Measurements from ENCODE around the gene DBX1.

The DBX1 gene

DNA sequence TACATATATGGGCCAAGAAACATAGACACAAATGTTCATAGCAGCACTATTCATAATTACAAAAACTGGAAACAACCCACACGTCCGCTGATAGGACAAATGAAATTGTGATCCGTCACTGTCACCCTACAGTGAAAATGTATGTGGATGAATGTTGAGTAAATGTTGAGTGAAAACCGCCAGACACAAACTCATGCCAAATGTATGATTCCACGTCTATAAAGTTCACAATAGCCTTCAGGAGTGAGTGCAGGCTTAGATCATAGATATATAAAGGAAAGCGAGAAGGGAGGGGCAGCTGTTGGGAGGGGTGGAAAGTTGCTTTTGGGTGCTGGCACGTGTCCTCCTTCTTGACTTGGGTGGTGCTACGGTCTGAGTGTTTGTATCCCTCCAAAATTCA lies 33.6 kb downstream of the DBX1 start:
- DNase-seq (ENCODE audit: low read depth in 2 of 3, low spot score in 1 of 3): no peak

DNA sequence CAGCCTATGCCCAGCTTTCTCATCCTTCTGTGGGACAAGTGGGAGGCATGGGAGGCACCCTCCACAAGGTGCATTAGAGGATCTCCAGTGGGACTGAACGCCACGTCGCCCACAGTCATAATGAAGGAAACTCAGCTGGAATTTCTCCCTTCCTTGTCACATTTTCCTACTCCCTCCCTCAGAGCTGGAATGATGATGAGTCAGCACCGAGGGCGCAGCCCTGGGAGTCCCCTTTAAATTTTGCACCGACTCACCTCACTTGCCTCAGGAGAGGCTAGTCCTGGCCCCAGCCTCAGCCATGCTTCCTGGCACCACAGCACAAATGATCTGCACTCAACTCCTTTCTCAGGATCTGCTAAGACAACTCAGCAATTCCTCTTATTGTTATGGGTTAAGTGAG lies 34.3 kb downstream of the DBX1 start:
- no peak for DNase-seq (ENCODE audit: low read depth in 2 of 3, low spot score in 1 of 3)

DNA sequence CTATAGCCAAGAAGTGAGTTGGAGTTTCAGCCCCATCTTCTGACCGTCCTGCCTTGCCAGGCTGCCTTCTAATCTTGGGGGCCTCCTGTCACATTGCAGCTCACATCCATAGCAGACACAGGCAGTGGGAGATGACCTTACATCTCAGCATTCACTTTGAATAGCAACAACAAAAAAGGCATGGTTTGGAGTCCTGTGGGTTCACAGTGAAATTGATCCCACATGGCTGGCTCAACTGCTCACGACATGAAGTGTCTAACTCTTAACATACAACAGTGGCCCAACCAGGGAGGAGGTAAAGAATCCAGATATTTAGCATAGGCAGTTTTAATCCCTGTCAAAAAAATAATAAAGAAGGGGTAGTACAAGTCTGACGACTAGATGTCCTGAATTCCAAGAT lies 38.1 kb downstream of the DBX1 start:
- DNase-seq (ENCODE audit: low read depth in 2 of 3, low spot score in 1 of 3): no peak

DNA sequence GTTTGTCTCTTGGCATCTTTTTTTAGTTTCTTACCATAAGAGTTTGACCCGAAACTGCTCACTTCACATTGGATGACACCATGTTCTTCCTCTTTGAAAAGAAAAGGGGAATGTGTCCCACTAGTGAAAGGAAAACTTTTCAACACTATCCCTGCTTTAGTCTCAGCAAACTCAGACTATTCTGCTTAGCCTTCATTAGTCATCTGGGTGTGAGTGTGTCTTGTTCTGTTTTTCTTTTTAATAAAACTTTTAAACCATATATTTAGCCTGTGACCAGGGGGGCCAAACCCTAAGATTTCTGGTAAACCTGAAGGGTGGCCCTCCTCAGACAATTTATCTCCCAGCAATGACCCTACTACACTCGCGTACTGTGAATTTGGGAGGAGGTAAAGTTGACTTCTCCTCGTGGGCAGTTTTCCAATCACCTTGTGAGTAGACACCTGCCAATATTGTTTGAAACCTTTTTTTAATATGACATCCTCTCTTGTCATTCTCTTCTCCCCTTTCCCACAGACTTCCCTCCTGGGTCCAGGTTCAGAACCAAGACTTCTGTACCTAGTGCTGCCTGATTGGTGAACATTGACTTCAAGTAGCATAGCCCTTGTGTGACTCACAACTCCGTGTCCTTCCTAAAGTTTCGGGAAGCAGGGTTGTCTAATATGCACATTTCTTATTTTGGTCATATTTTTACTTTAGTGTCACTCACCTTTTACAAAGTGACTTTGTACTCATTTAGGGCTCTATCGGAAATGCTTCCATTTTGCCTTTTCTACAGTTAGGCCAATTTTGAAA lies 39.9 kb downstream of the DBX1 start:
- DNase-seq (ENCODE audit: low read depth in 2 of 3, low spot score in 1 of 3): no peak

DNA sequence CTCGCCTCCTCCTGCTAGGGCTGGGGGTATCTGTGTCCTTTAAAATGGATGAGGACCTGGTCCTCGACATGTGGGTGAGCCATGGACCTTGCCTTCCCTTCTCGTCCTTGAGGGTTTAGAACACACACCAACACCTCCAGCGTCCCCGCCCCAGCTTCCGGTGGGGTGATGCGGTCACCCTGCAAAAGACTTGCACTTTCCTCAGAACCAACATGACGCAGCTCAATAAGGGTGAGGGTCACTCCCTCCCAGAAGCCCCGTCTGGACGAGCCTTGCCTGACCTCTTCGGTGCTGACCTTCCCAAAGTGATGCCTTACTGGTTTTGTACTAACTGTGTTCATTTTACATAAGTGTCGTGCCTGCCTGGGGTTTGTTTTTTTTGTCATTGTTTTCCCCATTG lies 41.0 kb downstream of the DBX1 start:
- no peak for DNase-seq (ENCODE audit: low read depth in 2 of 3, low spot score in 1 of 3)

DNA sequence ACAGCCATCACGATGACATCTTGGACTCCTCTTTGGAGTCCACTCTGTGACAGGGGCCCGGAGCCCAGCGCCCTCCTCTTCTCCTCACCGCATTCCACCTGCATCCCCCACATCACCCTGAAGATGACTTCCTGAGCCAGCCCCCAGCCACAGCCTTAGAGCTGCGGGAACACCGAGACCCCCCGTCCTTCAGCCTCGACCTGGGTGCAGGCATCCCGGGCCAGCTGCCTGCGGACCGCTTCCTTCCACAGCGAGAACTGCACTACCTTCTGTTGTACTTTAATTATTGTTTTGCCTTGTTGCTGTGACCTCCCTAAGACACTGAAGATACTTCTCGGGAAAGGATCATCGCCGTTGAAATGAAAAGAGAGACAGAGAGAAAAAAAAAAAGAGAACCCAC lies 42.1 kb downstream of the DBX1 start:
- DNase-seq (ENCODE audit: low read depth in 2 of 3, low spot score in 1 of 3): no peak

DNA sequence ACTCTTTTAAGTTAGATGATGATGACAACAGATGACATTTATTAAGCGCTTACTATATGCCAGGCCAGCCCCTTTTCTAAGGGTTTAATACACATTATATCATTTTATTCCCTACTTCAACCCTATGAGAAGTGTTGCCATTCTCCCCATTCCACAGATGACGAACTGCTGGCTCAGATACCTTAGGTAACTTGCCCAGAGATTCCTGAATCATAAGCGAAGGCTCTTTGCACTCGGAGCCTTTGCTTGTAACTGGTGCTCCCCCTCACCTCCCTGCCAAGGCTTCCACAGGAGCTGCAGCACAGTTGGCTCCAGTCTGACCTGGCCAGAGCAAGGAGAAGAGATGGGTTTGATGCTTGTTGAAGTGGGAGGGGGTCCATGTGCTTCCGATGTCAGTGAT lies 43.0 kb downstream of the DBX1 start:
- DNase-seq (ENCODE audit: low read depth in 2 of 3, low spot score in 1 of 3): no peak

DNA sequence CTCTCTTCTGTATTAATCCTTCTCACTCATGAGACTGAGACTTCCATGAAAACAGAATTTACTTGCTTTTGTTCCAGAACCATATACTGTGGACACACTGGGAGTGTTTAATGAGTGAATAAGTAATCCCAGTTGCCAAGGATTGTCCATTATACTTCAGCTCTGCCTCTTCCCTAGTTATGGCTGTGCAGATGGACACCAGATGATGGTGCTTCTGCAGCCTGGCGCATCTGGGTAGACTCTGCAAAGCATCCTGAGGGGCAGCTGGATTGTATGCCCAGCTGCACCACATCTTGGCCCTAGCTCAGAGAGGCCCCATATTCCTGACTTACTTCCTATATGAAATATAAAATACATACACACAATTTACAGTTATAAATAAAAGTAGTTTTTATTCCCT lies 43.5 kb downstream of the DBX1 start:
- no peak for DNase-seq (ENCODE audit: low read depth in 2 of 3, low spot score in 1 of 3)

DNA sequence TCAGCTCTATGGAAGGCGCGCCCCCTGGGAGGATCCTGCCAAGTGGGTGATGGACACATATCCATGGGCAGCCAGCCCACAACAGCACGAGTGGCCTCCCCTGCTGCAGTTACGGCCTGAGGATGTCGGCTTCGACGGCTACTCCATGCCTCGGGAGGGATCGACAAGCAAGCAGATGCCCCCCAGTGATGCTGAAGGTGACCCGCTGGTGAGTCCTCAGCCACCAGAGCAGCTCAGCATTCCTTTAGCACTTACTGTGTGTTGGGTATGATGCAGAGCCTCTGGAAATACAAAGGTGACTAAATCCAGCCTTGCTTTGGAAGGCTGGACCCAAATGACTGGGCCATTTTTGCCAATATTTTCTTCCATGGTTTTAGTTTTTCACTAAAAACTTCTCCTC lies 45.7 kb downstream of the DBX1 start:
- DNase-seq (ENCODE audit: low read depth in 2 of 3, low spot score in 1 of 3): no peak

DNA sequence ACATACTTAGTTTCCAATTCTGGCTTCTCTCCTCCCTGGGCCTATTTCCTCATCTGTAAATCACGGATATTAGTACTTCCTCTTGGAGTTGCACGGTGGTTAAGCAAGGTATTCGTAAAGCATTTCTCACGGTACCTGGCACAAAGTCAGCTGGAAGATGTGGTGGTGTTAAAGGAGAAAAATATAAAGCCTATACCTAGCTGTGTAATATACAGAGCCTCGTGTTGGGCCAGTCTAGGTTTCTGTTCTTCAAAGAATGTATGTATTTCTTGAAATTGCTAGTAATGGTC lies 47.2 kb downstream of the DBX1 start:
- DNase-seq (ENCODE audit: low read depth in 2 of 3, low spot score in 1 of 3): no peak

DNA sequence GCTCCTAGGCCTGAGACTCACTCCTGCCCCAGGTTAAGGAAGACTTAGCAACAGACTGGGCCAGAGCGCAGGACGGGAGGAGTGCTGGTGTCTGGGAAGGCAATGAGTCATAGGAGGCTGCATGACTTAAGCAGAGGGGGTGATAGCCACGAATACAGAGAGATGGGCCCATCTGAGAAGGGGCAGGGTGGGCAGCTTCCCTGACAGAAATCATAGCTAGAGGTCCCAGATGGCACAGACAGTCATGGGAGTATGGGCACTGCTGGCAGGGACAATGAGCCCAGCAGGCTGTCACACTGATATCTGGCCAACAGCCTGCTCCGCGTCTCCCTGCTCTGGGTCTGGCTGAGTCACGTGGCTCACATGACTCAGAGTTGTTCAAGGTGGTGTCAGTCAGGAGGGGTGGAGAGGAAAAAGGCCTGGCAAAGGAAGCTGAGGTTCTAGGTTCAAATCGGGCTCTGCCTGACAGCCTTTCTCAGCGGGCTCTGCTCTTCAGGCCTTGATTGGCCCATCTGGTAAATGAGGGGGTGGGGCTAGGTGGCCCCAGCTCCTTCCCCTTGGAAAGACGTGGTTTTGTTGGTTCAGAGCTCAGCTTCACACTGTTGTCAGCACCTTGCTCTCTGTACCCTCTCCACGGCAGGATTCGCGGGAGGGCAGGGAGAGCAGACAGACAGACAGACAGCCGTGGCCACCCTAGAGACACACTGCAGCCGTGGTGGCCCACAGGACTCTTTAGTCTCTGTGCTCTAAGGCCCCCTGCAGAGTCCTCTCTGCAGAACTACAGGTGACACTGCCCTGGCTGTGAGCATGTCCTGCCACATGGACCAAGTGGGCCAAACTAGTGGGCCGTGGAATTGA lies 47.8 kb downstream of the DBX1 start:
- no peak for DNase-seq (ENCODE audit: low read depth in 2 of 3, low spot score in 1 of 3)

DNA sequence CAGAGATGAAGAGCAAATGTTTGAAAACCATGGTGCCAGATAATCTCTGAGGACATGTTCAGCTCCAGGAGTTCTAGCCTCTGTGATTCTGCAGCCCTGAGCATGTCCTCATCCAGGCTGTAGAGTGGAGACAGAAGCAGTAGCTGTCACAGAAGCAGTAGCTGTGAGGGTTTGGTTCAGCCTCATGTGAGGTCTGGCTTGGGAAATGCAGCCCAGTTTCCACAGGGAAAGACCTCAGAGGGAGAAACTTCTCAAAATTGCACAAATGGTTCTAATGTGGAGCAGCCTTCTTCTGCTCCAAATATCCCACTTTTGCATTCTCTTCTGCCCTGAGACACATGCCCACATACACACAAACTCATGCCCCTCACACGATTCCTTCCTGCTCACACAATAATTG lies 48.4 kb downstream of the DBX1 start:
- no peak for DNase-seq (ENCODE audit: low read depth in 2 of 3, low spot score in 1 of 3)

DNA sequence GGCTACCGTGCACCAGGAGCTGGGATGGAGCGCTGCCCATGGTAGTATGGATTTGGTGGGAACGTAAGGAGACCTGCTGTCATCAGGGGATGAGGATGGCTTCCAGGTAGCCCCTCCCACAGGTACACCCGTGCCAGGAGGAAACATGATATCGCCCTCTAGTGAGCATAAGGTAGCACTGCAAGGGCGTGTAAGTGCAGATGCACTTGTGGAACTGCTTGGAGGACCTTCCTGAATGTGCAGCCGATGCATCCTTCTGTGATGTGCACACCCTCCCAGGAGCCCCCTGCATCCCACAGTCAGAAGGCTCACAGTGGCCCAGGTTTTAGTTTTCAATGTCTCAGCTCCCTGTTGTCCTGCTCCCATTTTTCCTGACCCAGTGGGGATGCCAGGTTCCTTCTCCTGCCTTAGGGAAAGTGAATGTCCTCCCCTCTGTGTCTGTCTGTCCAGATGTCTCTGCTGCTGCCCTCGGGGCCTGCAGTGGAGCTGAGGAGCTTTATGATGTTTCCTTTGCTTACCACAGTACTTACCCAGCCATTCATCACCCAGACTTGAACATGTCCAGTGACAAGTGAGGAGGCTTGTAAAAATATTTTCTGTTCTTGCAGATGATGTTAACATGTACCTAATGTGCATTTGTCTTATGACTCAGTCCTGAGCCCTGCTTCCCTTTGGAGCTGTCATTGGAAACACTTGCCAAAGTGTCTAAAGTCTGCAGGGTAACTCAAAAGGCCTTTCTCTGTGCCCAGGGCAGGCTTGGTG lies 49.2 kb downstream of the DBX1 start:
- DNase-seq (ENCODE audit: low read depth in 2 of 3, low spot score in 1 of 3): peak; percentile 23 to 55 (median 29)

DNA sequence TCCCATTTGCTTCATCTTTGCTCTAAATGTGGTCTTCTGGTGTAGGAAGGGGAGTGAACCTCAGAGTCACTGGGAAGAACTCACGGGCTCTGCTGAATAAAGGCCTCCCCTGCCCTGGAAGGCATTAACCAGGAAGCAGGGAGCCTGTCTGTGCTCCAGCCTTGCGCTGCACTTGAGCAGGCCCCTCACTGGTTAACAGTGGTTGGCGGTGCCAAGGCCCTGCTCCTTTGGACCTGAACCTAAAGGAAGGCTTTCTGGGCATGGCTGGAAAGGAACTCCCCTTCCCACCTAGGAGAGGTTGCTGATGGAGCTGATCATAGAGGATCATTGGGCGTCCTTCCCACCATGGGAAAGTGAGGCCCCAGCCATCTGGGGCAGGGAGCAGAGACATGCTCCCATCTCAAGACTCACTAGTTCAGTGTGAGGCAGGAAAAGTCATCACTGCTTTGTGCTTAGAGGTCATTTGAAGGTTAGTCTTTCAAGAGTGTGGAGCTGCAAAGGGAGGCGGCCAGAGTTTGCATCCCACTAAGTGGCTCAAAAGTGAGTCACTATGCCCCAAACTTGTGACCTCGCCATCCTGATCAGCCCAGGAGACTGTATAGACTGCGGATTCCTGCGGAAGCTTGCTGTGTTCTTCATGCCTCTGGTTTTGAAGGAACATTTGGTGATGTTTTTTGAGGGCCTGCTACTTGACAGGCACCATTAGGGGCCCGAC lies 50.4 kb downstream of the DBX1 start:
- DNase-seq (ENCODE audit: low read depth in 2 of 3, low spot score in 1 of 3): no peak
